Measurements from ENCODE around the gene HID1.

GRCh38 chr17:74946641-74947040, 25.9 kb downstream of the HID1 start:
- TF ChIP-seq CTCF (IDR thresholded peaks at IDR 0.05; ENCODE audit: low read length) = no peak
- no peak for TF ChIP-seq EZH2phosphoT487 (IDR thresholded peaks at IDR 0.05; ENCODE audit: low read length)
